Measurements from ENCODE around the gene ABCC1.

GRCh38 chr16:15961571-15962090 is 12.2 kb downstream of the ABCC1 start:
- TF ChIP-seq CTCF (conservative IDR thresholded peaks at IDR 0.05; ENCODE audit: low read depth, low read length) = no peak
- TF ChIP-seq EZH2 (IDR thresholded peaks at IDR 0.05; ENCODE audit: borderline replicate concordance, low read depth, low read length, poor library complexity, severe bottlenecking) = no peak
